ENCODE measurements around the gene NSUN5. TPM values are rescaled to one million over a fixed set of nuclear protein-coding genes. Genes with fewer than 3 reads are reported as not detected.

The NSUN5 gene
- total and polyA plus RNA-seq, 3 experiments from 2014 or later: 42.5 to 67.7 (median 66.6) TPM

- Histone ChIP-seq H3K4me3 (ENCODE audit: low read length) (no peak overlapping the region), H3K36me3 (ENCODE audit: insufficient read depth, low read length) (no peaks in the 10 kb centered on the region), H3K9me3 (ENCODE audit: low read length) (no peaks in the 10 kb centered on the region), H3K4me1 (ENCODE audit: insufficient read depth, low read length) (no peaks in the 10 kb centered on the region), H3K27me3 (ENCODE audit: insufficient read depth, low read length, poor library complexity, severe bottlenecking) (no peaks in the 10 kb centered on the region), H3K27ac (ENCODE audit: low read depth, low read length) (no peak overlapping the region)
- no peaks in the 10 kb centered on the region for H3K36me3 Mint-ChIP-seq
- H3K9me3 Mint-ChIP-seq: no peaks in the 10 kb centered on the region
- H3K4me3 Mint-ChIP-seq: no peak overlapping the region
- CTCF ChIA-PET: no interaction called here
- peaks cover 0 to 6% of the 10 kb centered on the region in 2 donors for H3K27me3 Mint-ChIP-seq
- POLR2A ChIA-PET: no interaction called here
- no peak for DNase-seq
- no peak overlapping the region for H3K27ac Mint-ChIP-seq
- no peaks in the 10 kb centered on the region for H3K4me1 Mint-ChIP-seq
These were observed 41.1 kb upstream of the NSUN5 start for GRCh38 chr7:73349763-73350162.

- no peaks in the 10 kb centered on the region for H3K27me3 ChIP-seq (ENCODE audit: insufficient read depth, low read length, poor library complexity, severe bottlenecking)
- DNase-seq: no peak
- no peaks in the 10 kb centered on the region for H3K9me3 ChIP-seq (ENCODE audit: low read length)
- H3K27me3 Mint-ChIP-seq: peaks cover 14 to 22% of the 10 kb centered on the region in 2 donors
- no peak overlapping the region for H3K4me3 ChIP-seq (ENCODE audit: low read length)
- no peaks in the 10 kb centered on the region for H3K9me3 Mint-ChIP-seq
- CTCF ChIA-PET: no interaction called here
- H3K36me3 Mint-ChIP-seq: peaks cover 0 to 1% (median 0%) of the 10 kb centered on the region in 3 donors
- no peak overlapping the region for H3K4me3 Mint-ChIP-seq
- no peak overlapping the region for H3K27ac Mint-ChIP-seq
- H3K4me1 Mint-ChIP-seq: no peaks in the 10 kb centered on the region
- H3K36me3 ChIP-seq (ENCODE audit: insufficient read depth, low read length): no peaks in the 10 kb centered on the region
- no peak overlapping the region for H3K27ac ChIP-seq (ENCODE audit: low read depth, low read length)
- POLR2A ChIA-PET: no interaction called here
- H3K4me1 ChIP-seq (ENCODE audit: insufficient read depth, low read length): no peaks in the 10 kb centered on the region
These were observed 37.3 kb upstream of the NSUN5 start for GRCh38 chr7:73345951-73346350.

- H3K36me3 ChIP-seq (ENCODE audit: insufficient read depth, low read length): no peaks in the 10 kb centered on the region
- H3K9me3 Mint-ChIP-seq: no peaks in the 10 kb centered on the region
- H3K27me3 ChIP-seq (ENCODE audit: insufficient read depth, low read length, poor library complexity, severe bottlenecking): no peaks in the 10 kb centered on the region
- CTCF ChIA-PET: no interaction called here
- H3K27me3 Mint-ChIP-seq: peaks cover 14 to 22% of the 10 kb centered on the region in 2 donors
- H3K27ac ChIP-seq (ENCODE audit: low read depth, low read length): no peak overlapping the region
- DNase-seq: no peak
- no peak overlapping the region for H3K4me3 Mint-ChIP-seq
- H3K4me3 ChIP-seq (ENCODE audit: low read length): no peak overlapping the region
- H3K36me3 Mint-ChIP-seq: peaks cover 0 to 1% (median 0%) of the 10 kb centered on the region in 3 donors
- H3K27ac Mint-ChIP-seq: no peak overlapping the region
- no peaks in the 10 kb centered on the region for H3K4me1 Mint-ChIP-seq
- no peaks in the 10 kb centered on the region for H3K4me1 ChIP-seq (ENCODE audit: insufficient read depth, low read length)
- POLR2A ChIA-PET: no interaction called here
- H3K9me3 ChIP-seq (ENCODE audit: low read length): no peaks in the 10 kb centered on the region
These were observed 36.9 kb upstream of the NSUN5 start for GRCh38 chr7:73345538-73345937.

GRCh38 chr7:73343671-73344380 lies 35.2 kb upstream of the NSUN5 start:
- H3K4me3 ChIP-seq (ENCODE audit: low read length): no peak overlapping the region
- Mint-ChIP-seq H3K4me1 (no peaks in the 10 kb centered on the region), H3K9me3 (no peaks in the 10 kb centered on the region), H3K27ac (peak overlapping the region in 1 of 8 donors; percentile 40), H3K36me3 (peaks cover 0 to 1% (median 0%) of the 10 kb centered on the region in 3 donors), H3K4me3 (no peak overlapping the region), H3K27me3 (peaks cover 14 to 25% of the 10 kb centered on the region in 2 donors)
- ChIA-PET POLR2A (no interaction called here), CTCF (interaction anchor here (1.9 kb wide), 1 partner anchor 20 kb away, joined by 8 read pairs; no protein-coding TSS in a partner anchor)
- no peaks in the 10 kb centered on the region for H3K4me1 ChIP-seq (ENCODE audit: insufficient read depth, low read length)
- no peak for DNase-seq
- H3K36me3 ChIP-seq (ENCODE audit: insufficient read depth, low read length): no peaks in the 10 kb centered on the region
- H3K27ac ChIP-seq (ENCODE audit: low read depth, low read length): no peak overlapping the region
- H3K27me3 ChIP-seq (ENCODE audit: insufficient read depth, low read length, poor library complexity, severe bottlenecking): no peaks in the 10 kb centered on the region
- no peaks in the 10 kb centered on the region for H3K9me3 ChIP-seq (ENCODE audit: low read length)

- H3K9me3 Mint-ChIP-seq: no peaks in the 10 kb centered on the region
- Histone ChIP-seq H3K4me3 (ENCODE audit: low read length) (no peak overlapping the region), H3K9me3 (ENCODE audit: low read length) (no peaks in the 10 kb centered on the region), H3K27ac (ENCODE audit: low read depth, low read length) (no peak overlapping the region), H3K27me3 (ENCODE audit: insufficient read depth, low read length, poor library complexity, severe bottlenecking) (no peaks in the 10 kb centered on the region), H3K36me3 (ENCODE audit: insufficient read depth, low read length) (no peaks in the 10 kb centered on the region), H3K4me1 (ENCODE audit: insufficient read depth, low read length) (no peaks in the 10 kb centered on the region)
- peaks cover 0 to 1% (median 0%) of the 10 kb centered on the region in 3 donors for H3K36me3 Mint-ChIP-seq
- POLR2A ChIA-PET: no interaction called here
- no peaks in the 10 kb centered on the region for H3K4me1 Mint-ChIP-seq
- no peak for DNase-seq
- H3K27me3 Mint-ChIP-seq: peaks cover 14 to 25% of the 10 kb centered on the region in 2 donors
- no peak overlapping the region for H3K27ac Mint-ChIP-seq
- CTCF ChIA-PET: interaction anchor here (1.1 to 1.9 kb wide), 2 partner anchors 10 to 18 kb away, joined by 3 to 8 read pairs; no protein-coding TSS in a partner anchor
- H3K4me3 Mint-ChIP-seq: no peak overlapping the region
These were observed 34.0 kb upstream of the NSUN5 start for GRCh38 chr7:73342645-73343044.

- ChIA-PET POLR2A (no interaction called here), CTCF (interaction anchor here (1.1 to 1.9 kb wide), 2 partner anchors 10 to 18 kb away, joined by 3 to 8 read pairs; no protein-coding TSS in a partner anchor)
- Mint-ChIP-seq H3K27me3 (peaks cover 14 to 25% of the 10 kb centered on the region in 2 donors), H3K9me3 (no peaks in the 10 kb centered on the region), H3K4me3 (no peak overlapping the region), H3K27ac (no peak overlapping the region), H3K4me1 (no peaks in the 10 kb centered on the region), H3K36me3 (peaks cover 0 to 1% (median 0%) of the 10 kb centered on the region in 3 donors)
- DNase-seq: no peak
- Histone ChIP-seq H3K9me3 (ENCODE audit: low read length) (no peaks in the 10 kb centered on the region), H3K4me1 (ENCODE audit: insufficient read depth, low read length) (no peaks in the 10 kb centered on the region), H3K36me3 (ENCODE audit: insufficient read depth, low read length) (no peaks in the 10 kb centered on the region), H3K4me3 (ENCODE audit: low read length) (no peak overlapping the region), H3K27ac (ENCODE audit: low read depth, low read length) (no peak overlapping the region), H3K27me3 (ENCODE audit: insufficient read depth, low read length, poor library complexity, severe bottlenecking) (no peaks in the 10 kb centered on the region)
These were observed 33.3 kb upstream of the NSUN5 start for GRCh38 chr7:73341877-73342276.

- H3K9me3 Mint-ChIP-seq: no peaks in the 10 kb centered on the region
- POLR2A ChIA-PET: interaction anchor here (0.7 kb wide), 1 partner anchor 18 kb away, joined by 3 read pairs; no protein-coding TSS in a partner anchor
- H3K36me3 Mint-ChIP-seq: peaks cover 0 to 3% (median 0%) of the 10 kb centered on the region in 3 donors
- H3K4me1 Mint-ChIP-seq: no peaks in the 10 kb centered on the region
- Histone ChIP-seq H3K4me3 (ENCODE audit: low read length) (no peak overlapping the region), H3K9me3 (ENCODE audit: low read length) (no peaks in the 10 kb centered on the region), H3K4me1 (ENCODE audit: insufficient read depth, low read length) (no peaks in the 10 kb centered on the region), H3K27ac (ENCODE audit: low read depth, low read length) (no peak overlapping the region), H3K36me3 (ENCODE audit: insufficient read depth, low read length) (no peaks in the 10 kb centered on the region), H3K27me3 (ENCODE audit: insufficient read depth, low read length, poor library complexity, severe bottlenecking) (no peaks in the 10 kb centered on the region)
- no peak overlapping the region for H3K4me3 Mint-ChIP-seq
- peaks cover 10 to 25% of the 10 kb centered on the region in 2 donors for H3K27me3 Mint-ChIP-seq
- CTCF ChIA-PET: interaction anchor here (0.7 kb wide), 1 partner anchor 365 kb away, joined by 3 read pairs; no protein-coding TSS in a partner anchor
- DNase-seq: no peak
- H3K27ac Mint-ChIP-seq: no peak overlapping the region
These were observed 31.9 kb upstream of the NSUN5 start for GRCh38 chr7:73340514-73340913.

GRCh38 chr7:73338321-73338720 lies 29.7 kb upstream of the NSUN5 start:
- no peak overlapping the region for H3K27ac ChIP-seq (ENCODE audit: low read depth, low read length)
- no peak for DNase-seq
- Mint-ChIP-seq H3K4me1 (no peaks in the 10 kb centered on the region), H3K27ac (no peak overlapping the region), H3K36me3 (peaks cover 0 to 2% (median 0%) of the 10 kb centered on the region in 3 donors), H3K27me3 (peaks cover 7 to 14% of the 10 kb centered on the region in 2 donors), H3K4me3 (no peak overlapping the region), H3K9me3 (no peaks in the 10 kb centered on the region)
- ChIA-PET POLR2A (no interaction called here), CTCF (no interaction called here)
- no peaks in the 10 kb centered on the region for H3K36me3 ChIP-seq (ENCODE audit: insufficient read depth, low read length)
- no peak overlapping the region for H3K4me3 ChIP-seq (ENCODE audit: low read length)
- no peaks in the 10 kb centered on the region for H3K27me3 ChIP-seq (ENCODE audit: insufficient read depth, low read length, poor library complexity, severe bottlenecking)
- no peaks in the 10 kb centered on the region for H3K4me1 ChIP-seq (ENCODE audit: insufficient read depth, low read length)
- H3K9me3 ChIP-seq (ENCODE audit: low read length): no peaks in the 10 kb centered on the region

All from CD8-positive, alpha-beta memory T cell (primary cell).